NCI-H446 (cell line): Measurements from ENCODE around the gene IL17C.

Experiments
- DNase-seq, 2 experiments: peaks; one replicate each; lab custom pipeline; 2025; lab: John Stamatoyannopoulos, UW

The IL17C gene

GRCh38 chr16:88645455-88645854 lies 7.1 kb downstream of the IL17C start:
- no peak for DNase-seq

DNA sequence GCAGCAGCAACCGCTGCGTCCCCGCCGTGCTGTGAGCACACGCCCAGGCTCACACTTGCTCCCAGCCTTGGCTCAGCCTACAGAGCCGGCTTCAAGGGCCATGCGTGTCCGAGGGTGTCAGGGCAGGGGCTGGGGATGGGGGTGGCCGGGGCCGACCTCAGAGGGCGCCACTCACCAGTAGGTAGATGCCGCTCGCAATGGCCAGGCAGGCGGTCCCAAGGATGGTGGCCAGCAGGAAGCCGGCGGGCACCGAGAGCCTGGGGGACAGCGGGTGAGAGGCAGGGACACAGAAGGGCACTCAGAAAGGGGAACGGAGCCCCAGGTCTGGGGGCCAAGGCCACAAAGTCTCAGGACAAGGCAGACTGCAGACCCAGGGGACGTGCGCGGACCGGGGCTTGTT lies 7.6 kb downstream of the IL17C start:
- DNase-seq, result no peak

DNA sequence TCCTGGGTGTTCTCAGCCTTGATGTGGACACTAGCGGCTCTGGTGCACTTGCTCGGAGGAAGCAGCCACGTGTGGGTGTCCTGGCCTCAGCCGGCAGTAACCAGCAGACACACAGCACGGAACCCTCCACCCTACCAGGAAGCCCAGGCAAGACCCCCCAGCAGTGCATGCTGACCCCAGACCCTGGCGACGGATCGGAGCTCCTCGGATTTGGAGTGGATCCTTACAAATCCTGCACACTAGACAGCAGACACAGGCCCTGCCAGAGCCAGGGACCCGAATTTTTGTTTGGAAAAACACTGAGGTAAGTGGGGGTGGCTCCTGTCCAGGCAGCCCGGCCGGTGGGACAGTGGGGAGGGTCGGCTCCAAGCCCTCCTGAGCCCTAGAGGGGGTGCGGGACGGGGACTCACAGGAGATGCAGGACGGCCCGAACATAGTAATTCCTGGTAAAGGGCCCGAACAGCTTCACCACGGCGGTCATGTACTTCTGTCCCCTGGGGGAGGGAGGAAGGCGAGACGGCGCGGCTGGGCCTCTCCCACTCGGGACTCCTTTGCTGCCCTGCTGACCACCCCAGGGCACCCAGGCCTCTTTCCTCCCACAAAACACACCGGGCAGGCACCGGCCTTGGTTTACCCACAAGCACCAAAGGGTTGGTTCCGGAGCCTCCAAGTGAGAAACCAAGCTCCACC lies 8.1 kb downstream of the IL17C start:
- no peak for DNase-seq

DNA sequence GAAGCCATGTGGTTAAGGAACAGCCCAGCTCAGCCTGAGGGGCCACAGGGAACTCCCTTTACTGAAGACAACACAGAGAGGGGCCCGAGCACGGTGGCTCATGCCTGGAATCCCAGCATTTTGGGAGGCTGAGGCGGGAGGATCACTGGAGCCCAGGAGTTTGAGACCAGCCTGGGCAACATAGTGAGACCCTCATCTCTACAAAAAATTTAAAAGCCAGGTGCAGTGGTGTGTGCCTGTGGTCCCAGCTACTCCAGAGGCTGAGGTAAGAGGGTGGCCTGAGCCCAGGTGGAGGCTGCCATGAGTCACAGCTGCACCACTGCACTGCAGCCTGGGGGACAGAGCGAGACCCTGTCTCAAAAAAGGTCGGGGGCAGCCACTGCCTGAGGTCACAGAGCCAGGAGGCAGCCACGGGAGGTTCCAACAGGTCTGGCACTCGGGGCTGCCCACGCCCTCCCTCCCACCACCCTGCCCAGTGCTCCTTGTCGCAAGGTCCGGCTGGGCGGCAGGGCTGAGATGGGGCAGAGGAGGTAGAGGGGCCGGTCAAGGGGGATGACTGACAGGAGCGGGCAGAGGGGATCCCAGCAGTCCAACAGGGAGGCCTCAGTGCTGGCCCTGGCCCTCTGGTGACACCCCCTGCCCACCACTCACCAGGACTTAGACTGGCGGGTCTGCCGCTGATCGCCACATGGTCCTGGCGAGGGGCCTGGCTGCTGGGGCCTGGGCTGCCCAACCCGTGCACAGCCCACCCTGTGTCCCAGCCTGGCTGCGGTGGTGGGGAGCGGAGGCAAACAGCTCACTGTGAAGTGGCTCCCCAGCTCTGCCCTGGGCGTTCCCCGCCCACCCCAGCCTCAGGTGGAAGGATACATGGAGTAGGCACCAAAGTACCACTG lies 9.1 kb downstream of the IL17C start:
- DNase-seq, result no peak

GRCh38 chr16:88649195-88649923 lies 11.0 kb downstream of the IL17C start:
- DNase-seq, result no peak

DNA sequence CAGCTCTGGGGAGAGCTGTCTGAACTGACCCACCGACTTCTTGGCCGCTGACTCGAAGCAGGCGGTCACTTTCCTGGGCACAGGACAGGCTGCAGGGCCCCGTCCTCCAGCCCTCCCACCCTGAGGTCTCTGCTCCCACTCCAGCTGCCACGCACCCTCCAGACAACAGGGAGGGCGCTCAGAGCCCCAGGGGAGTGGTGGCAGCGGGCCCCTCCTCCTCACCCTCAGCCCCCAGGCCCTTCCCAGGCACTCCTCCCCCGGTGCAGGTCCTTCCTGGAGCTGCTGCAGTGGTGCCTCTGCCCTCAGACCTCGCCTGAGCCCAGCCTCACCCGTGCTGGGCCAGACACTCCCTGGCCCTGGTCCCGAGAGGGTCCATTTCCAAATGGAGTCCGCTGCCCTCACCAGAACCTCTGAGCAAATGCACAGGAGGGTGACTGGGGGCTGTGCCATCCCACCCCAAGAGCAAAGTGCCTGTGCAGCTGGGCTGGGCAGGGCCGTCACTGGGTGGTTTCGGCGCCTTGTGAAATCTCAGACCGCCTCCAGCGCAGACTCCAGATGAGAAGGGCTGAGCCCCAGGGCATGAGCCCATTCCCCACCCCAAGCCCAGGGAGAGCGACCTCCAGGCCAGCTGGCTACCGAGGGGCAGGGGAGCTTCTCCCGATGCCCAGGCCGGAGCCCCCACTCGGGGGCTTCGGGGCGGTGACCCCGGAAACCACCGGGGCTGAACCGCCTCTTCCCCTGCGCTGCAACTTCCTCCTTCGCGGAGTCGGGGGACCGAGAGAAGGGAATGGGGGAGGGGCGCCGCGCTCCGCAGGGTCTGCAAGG lies 11.8 kb downstream of the IL17C start:
- DNase-seq, result no peak

DNA sequence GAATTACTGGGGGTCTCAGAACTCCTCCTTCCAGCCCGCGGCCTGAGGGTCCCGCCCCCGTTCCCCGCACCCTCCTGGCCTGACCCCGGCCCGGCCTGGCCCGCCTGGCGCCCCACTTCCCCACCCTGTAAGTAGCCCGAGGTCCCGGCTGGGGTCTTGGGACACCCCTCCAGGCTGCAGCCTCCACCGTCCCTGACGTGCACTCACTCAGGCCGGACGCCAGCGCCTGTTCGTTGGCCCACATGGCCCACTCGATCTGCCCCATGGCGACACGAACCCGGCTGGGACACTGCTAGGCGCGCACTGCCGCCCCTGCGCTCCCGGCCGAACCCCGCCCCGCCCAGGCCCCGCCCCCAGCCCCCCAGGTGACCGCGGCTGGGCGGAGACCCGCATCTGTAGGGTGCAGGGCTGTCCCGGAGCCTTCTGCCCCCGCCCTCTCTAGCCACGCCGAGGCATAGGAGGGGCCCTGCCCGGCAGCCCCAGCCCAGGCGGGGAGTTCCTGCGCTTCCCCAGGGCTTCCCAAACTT lies 12.4 kb downstream of the IL17C start, which contains the start of gene CYBA:
TSS of gene CYBA (minus strand) at position 305 of the 527 bp plus-strand sequence. CDS start at position 265, 40 bp downstream.
- DNase-seq, result no peak

DNA sequence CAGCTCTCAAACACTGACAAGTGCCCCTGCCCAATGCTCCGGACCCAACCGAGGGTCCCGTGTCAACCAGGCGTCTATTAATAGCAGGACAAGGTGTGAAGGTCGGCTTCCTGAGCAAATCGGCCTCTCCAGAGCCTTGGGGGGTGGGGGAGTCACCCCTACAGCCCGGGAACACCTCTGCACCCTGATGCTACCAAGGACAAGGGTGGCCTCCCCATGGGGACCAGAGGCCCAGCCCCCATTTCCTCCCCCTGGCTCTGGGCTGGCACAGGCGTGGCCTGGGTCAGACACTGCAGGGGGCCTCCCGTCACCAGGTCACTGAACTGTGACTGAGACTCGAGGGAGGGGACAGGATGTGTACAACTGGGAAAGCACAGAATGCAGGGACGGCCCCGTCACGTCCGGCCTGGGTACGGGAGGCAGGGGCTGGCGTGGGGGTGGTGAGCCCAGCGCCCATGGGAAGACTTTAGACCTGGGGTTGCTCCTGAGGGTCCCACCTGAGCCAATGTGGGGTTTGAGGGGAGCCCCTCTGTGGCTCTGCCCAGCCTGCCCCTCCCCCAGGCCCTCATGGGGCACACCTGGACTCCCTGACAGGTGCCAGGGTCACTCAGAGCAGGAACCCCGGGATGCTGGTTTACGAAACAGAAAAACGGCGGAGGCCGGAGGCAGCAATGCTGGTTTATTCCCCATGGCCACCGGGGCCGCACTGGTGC lies 13.1 kb downstream of the IL17C start:
- DNase-seq, result no peak

- no peak for DNase-seq
Measured at GRCh38 chr16:88651989-88652761, 13.8 kb downstream of the IL17C start.

GRCh38 chr16:88652762-88653063 lies 14.3 kb downstream of the IL17C start:
- DNase-seq, result no peak

GRCh38 chr16:88653101-88653500 lies 14.7 kb downstream of the IL17C start:
- no peak for DNase-seq

GRCh38 chr16:88653596-88654362 lies 15.4 kb downstream of the IL17C start:
- no peak for DNase-seq

- no peak for DNase-seq
Measured at GRCh38 chr16:88654363-88655052, 16.1 kb downstream of the IL17C start.

GRCh38 chr16:88655053-88655732 lies 16.8 kb downstream of the IL17C start:
- DNase-seq, result no peak

- DNase-seq, result no peak
Measured at GRCh38 chr16:88655733-88656281, 17.4 kb downstream of the IL17C start.

- no peak for DNase-seq
Measured at GRCh38 chr16:88656291-88656980, 18.1 kb downstream of the IL17C start.

DNA sequence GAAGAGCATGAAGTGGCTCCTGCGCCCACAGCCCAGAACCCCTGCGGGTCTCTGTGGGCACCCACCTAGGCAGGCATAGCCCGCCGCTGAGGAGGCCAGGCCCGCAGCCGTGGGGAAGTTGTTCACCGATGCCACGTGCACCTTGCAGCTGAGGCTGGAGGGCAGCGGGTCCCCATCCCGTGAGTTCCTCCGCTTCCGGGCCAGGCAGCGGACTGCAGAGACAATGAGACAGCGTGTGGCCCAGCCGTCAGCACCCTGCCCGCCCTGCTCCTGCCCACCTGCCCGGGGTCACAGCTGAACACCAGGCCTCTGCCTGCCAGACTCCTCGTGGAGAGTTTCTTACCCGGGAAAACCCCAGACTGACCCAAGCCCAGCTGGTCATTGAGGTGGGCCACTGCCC lies 19.0 kb downstream of the IL17C start:
- DNase-seq, result no peak
